Measurements from ENCODE around the gene MT1F.
"Not testable (repeated sequence)": the region's sequence is repeated elsewhere in the genome, so short reads cannot be mapped to it uniquely, and the experiment has no call there.

The MT1F gene

DNA sequence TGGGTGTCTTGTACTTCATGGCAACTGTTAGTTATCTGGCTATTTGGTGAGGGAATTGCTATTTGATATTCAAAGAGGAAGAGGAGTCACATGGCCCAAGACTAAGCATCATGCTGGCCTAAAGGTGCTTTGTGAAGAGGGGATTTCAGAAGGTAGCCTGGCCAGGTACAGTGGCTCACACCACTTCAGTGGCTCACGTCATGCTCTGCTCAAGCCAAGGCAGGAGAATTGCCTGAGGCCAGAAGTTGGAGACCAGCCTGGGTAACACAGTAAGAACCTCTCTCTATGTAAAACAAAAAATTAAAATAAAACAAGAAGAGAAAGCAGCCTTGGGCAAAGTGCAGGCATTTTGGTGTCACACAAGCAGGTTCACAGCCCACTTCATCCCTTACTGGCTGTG is 12.4 kb upstream of the MT1F start:
- no peak for DNase-seq (ENCODE audit: low spot score)

- DNase-seq (ENCODE audit: low spot score), result no peak
Observed at GRCh38 chr16:56645838-56646237, 11.9 kb upstream of the MT1F start.

DNA sequence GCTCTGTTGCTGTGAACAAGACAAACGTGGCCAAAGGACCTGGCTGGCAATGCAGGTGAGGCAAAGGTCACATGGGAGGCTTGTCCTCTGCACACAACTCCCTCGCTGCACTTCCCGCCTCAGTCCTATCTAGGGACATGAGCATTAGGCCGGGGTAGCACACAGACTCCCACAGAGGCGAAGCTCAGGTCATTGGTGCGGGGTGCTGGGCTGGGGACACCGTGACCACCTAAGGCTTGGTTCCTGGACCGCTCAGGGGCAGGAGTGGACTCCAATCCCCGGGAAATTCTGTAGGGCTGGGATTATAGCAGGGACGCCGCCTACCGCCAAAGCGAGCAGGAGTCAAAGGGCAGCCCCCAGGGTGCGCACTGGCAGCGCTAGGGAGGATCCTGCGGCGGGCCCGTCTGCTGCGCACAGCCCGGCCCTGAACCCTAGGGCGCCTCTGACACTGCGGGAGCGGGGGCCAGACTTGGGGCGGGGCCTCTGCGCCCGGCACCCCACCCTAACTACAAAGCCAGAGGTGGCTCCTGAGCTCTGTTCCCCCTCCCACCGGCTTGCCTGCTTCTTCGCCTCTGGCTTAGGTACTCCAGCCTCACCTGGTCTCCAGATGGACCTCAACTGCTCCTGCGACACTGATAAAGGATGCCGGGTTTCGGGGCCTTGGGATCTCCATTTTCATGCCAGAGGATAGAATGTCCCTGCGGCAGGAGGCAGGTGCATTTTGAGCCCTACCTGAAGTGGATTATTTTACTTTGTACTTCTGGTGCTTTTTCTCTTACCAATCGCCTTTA is 9.9 kb upstream of the MT1F start:
- DNase-seq (ENCODE audit: low spot score), result no peak

- DNase-seq (ENCODE audit: low spot score), result no peak
Observed at GRCh38 chr16:56649271-56649670, 8.5 kb upstream of the MT1F start.

- DNase-seq (ENCODE audit: low spot score), result no peak
Observed at GRCh38 chr16:56649820-56650219, 7.9 kb upstream of the MT1F start.

GRCh38 chr16:56651586-56651985 is 6.2 kb upstream of the MT1F start, which contains the start of gene MT1B:
Gene MT1B, plus strand, starts transcription at chr16:56651886. Its CDS starts 68 bp downstream, at chr16:56651954.
- DNase-seq (ENCODE audit: low spot score), result no peak

DNA sequence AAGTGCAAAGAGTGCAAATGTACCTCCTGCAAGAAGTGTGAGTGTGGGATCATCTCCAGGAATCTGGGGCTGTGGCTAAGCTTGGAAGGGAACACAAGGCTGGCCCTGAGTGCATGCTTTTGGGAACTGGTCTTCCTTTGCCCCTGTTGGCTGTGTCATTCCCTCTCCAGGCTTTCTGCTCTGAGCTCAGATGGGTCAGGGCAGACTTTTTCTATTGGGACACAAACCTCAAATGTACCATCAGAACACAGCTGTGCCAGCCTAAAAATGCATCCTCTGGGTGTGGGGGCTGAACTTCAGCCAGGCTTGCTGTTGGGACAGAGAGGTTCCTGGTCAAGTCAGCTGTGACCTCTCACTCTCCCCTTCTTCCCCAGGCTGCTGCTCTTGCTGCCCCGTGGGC is 5.2 kb upstream of the MT1F start:
- no peak for DNase-seq (ENCODE audit: low spot score)

DNA sequence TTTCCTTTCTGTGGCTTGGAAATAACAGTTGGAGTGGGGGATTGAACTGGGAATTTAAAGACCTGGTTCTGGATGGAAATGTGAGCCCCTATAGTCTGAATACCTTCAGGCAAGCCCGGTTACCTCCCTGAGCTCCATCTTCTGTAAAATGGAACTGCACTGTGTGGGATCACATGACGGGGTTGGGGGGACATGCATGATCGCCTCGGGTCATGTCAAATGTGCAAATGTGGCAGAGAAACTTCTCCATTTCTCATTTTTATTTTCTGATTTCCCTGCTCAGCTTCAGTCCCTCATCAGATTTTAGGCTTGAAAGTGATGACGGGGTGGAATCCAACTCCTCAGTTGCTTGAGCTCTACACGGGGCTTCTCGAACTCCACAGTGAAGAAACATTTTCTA is 4.5 kb upstream of the MT1F start:
- DNase-seq (ENCODE audit: low spot score), result no peak

DNA sequence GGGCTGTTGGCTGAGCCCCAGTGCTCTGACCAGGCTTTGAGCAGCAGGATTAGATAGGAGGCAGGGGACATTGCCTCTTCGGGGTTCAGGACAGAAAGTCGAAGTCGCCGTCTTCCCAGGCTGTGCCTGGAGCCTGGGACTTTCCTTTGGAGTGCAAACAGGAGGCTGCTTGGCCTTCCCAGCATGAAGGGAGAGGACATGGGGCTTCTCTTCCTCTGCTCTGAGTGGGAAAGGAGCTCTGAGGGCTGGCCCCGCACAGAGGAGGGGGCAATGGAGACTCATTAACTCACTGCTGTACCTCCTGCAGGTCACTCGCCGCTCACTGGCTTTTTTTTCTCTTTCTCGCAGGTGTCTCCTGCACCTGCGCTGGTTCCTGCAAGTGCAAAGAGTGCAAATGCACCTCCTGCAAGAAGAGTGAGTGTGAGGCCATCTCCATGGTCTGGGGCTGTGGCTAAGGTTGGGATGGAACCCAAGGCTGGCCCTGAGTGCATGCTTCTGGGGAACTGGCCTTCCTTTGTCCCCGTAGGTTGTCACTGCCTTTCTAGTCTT is 642 bp downstream of the MT1F start:
- no peak for DNase-seq (ENCODE audit: low spot score)

DNA sequence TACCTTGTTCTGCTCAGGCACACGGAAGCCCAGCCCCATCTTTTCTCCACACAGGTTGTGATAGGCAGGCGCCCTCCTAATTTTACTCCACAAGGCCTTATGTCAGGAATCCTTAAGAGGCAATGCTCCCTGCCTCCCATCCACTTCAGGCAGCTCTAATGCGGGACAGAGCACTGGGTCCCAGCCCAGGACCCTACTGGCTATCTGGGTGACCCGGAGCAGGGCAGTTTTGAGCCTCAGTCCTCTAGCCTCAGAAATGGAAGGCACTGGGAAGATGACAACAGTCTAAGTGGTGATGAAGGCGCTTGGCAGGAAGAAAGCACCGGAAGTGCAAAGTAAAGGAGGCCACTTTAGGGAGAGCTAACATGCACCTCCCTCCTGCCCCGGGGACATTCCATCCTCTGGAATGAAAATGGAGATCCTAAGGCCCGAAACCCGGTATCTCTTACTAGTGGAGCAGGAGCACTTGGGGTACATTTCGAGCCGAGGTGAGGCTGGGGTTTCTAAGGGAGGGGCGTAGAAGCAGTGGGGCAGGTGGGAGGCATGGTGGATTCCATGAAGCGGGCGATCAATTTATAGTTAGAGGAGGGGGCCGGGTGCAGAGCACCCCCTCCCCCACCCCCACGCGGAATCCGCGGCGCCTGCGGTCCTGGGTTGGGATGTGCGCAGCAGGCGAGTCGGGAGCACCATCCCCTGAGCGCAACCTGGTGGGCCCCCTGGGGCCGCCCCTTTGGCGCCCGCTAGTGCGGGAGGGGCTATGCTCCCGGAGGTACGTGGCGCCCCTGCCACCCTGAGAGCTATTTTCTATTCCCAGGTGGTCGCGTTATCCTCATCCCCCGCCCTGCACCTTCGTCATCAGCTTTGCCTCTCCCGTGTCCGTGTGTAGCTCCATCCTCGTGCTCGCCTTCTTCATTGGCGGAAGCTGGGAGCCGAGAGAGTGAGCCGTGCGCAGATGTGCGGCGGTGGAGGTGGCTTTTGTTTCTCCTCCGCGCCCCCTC is 4.9 kb downstream of the MT1F start:
- DNase-seq (ENCODE audit: low spot score), result no peak

GRCh38 chr16:56664506-56664905 is 6.7 kb downstream of the MT1F start:
- DNase-seq (ENCODE audit: low spot score), result no peak

DNA sequence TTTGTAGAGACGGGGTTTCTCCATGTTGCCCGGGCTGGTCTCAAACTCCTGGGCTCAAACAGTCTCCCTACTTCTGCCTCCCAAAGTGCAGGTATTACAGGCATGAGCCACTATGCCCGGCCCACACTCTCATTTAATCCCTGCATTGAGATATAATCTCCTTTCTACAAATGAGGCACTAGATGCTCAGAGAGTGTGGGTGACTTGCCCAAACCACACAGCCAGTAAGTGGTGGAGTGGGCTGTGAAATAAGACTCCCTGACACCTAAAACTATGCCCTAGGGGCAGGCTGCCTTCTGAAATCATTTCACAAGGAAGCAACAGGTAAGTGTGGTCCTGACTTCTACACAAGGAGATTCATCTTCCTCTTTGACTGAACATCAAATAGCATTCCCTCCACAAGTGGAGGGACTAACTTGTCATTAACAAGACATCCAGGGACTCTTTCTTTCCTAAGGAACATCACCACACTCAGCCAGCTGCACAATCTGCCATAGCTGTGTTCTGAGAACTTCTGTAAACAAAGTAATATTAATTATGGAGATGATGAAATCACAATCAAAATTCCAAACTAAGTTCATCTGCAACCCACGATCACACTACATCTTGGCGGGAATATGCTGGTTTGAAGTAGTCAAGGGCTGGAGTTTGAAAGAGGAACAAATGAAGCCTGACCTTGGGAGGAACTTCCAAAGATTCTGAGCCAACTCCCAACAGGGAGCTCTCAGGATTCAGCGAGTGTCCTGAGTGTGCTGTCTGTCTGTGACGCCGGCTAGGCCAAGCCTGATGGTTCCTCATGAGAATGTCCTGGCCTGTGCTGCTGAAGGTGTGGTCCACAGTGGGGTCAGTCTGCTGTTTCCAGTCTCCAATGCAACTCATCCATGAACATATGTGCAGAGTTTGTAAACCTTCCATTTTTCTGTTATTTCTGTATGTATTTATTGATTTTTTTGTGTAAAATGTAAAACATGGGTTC is 7.8 kb downstream of the MT1F start:
- DNase-seq (ENCODE audit: low spot score), result not testable (repeated sequence)

DNA sequence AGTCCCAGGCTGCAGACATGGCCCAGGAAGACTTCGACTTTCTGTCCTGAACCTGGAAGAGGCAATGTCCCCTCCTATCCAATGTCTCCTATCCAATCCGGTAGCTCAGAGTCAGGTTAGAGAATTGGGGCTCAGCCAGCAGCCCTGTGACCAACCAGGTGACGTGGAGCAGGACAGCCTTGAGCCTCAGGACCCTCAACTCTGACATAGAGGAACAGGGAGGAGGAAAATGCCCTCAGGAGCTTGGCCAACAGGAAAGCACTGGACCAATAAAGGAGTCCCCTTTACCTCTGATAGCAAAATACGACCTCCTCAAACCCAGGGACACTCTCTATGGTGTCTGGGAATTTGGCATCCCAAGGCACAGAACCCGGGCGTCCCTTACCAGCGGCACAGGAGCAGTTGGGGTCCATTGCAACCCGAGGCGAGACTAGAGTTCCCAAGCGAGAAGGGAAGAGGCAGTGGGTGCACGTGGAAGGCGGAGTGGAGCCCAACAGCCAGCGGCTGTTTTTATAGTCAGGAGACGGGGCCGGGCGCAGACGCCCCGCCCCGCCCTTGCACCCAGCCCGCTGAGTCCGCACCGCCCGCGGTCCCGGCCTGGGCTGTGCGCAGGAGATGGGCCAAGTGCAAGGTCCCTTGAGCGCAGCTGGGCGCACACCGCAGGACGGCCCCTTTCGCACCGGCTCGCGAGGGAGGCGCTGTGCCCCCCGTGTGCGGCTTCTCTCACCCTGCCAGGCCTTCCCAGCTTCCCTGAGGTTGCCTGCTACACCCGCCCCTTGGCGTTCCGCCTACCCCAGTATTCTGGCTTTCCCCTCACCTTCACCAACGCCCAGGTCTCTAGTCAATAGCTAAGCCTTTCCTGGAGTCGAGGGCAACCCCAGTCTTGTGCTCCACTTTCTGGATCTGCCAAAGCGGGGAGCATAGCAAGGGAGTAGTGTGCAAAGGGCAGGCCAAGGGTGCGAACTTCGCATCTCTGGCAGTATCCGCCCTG is 10.1 kb downstream of the MT1F start, which contains the start of gene MT1G:
TSS of gene MT1G (minus strand) at position 485 of the 991 bp plus-strand sequence. CDS start at position 413, 72 bp downstream.
- no peak for DNase-seq (ENCODE audit: low spot score)

DNA sequence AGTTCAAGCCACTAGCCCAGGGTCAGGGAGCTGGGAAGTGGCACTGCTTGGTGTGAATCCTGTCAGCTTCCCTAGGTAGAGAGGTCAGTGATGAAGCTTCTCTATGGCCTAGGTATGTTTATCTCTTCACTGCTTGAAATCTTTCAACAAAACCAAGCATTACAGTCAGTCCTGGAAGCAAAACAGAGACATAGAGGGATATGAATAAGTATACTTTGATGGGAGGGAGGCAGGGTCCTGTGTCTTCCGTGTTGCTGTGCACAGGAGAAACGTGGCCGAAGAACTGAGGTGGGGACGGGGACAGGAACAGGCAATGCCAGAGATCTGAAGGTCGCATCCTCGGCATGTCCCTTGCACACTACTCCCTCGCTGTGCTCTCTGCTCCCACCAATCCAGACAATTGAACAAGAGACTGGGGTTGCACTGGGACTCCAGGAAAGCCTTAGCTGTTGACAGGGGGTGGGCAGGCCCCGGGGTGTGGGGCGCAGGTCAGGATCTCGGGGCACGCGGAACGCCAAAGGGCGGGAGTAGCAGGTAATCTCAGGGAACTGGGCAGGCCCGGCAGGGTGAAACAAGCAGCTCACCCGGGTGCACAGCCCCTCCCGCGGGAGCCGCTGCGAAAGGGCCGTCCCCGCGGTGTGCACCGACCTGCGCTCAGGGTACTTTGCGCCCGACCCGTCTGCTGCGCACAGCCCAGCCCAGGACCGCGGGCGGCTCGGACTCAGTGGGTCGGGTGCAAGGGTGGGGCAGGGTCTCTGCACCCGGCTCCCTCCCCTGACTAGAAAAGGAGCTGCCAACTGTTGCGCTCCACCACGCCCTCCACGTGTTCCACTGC is 11.5 kb downstream of the MT1F start, which contains the start of gene MT1H:
TSS of gene MT1H (plus strand) at position 810 of the 835 bp plus-strand sequence. CDS start 71 bp downstream, outside the sequence.
- no peak for DNase-seq (ENCODE audit: low spot score)

- DNase-seq (ENCODE audit: low spot score), result no peak
Observed at GRCh38 chr16:56669840-56670619, 12.3 kb downstream of the MT1F start.

DNA sequence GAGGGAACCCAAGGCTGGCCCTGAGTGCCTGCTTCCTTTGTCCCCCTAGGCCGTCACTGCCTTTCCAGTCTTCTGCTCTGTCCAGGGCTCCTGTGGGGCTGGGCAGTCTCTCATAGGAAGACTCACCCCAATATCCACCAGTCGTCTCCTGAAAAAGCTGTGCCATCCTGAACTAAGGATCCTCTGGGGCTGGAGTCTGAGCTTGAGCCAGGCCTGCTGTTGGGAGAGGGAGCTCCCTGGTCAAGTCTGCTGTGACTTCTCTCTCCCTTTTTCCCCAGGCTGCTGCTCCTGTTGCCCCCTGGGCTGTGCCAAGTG is 12.8 kb downstream of the MT1F start:
- no peak for DNase-seq (ENCODE audit: low spot score)

- not testable (repeated sequence) for DNase-seq (ENCODE audit: low spot score)
Observed at GRCh38 chr16:56671691-56672090, 13.9 kb downstream of the MT1F start.

DNA sequence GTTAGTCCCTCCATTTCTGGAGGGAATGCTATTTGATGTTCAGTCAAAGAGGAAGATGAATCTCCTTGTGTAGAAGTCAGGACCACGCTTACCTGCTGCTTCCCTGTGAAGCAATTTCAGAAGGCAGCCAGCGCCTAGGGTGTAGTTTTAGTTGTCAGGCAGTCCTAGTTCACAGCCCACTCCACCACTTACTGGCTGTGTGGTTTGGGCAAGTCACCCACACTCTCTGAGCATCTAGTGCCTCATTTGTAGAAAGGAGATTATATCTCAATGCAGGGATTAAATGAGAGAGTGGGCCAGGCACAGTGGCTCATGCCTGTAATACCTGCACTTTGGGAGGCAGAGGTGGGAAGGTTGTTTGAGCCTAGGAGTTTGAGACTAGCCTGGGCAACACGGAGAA is 14.4 kb downstream of the MT1F start:
- not testable (repeated sequence) for DNase-seq (ENCODE audit: low spot score)

Measured in HuH-7.5 (cell line).